Stimulated activated CD8-positive, alpha-beta memory T cell treated with anti-CD3 and anti-CD28 coated beads, Interleukin-4, amount 100 ng/mL, for 4 hours (primary cell): Measurements from ENCODE around the gene GTF2F2.

ENCODE experiments used
- DNase-seq, 2 donors: peaks; one replicate each; pipeline ENCODE4 v3.0.0-alpha.2; 2020; ENCODE audit warnings: low read depth in 2 of 2, low spot score in 1 of 2

Gene GTF2F2

DNA sequence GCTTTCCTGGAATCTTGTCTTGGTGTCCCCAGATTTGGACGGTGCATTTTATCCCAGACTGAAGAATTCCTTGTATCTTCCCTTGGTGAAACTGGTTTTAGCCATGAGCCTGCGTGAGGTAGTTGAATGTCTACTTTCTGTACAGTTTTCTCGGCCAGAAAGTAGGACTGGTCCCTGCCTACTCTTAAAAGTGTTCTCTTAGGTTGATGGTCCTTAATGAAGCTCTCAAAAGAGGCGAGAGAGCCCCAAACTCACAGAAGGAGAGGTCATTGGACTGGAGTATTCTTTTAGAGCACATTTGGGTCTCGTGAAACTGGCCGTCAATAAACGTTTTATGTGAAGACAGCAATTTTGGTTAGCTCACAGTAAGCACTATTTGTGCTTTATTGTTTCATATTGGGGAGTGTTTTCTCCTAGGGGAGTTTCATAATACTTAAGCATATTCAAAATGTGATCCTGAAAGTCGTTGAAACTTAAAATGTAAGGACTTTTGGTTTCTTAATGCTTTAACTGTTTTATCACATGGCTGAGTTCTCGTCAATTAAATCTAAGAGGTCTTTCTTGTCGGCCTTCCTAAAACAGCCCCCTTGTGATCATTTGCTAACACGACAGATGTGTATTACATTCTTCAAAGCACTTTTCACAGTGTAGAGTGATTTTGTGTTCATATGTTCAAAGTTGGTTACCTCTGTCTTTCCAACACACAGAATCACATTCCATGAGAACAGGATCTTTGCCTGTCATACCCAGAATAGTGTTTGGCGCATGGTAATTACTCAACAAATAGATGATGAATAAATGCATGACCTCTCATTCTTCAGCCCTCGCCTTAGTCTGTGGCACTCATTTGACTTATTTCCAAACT, 889 bp downstream of the GTF2F2 start:
- no peak for DNase-seq

DNA sequence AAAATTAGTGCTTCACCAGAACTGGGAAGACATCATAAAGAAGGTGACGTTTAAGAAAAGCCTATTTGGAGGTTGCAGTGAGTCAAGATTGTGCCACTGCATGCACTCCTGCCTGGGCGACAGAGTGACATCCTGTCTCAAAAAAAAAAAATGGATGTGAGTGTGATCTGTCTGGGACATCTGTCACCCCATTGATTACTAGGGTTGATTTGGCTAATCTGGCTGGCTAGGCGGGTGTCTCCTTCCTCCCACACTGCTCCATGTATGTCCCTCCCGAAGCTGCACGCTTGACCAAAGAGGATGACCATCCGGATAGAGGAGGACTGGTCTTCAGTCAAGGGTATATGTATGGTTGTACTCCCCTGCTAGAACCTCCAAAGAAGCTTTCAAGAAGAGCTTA, 2.6 kb downstream of the GTF2F2 start:
- no peak for DNase-seq

DNA sequence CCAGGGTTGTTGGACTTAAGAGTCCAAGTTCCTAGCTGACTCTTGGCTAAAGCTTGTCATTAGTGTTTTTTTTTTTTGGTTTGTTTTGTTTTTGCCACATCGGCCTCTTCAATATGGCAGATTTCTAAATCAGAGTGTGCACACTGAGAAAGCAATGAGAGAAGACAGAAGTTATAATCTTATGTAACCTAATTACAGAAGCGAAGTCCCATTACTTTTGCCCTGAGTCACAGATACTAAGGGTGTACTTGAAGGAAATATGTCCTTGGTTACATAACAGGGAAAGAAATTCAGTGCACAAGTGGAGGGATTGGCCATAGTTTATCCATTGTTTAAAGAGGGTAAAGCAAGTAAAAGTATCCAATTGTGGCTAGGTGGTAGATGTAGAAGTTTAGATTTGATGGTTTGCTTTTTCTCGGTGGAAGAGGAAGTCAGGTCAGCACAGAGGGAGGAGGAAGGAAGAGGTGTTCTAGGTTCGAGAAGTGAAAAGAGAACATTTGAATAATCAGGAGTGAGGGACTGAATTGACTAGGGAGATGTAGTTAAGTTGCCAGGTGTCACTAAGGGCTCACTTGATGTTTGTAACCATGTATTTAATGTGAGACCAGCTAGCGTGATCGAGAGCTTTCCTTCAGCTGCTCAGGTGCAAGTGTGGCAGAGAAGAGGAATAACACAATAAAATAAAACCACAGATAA, 12.2 kb downstream of the GTF2F2 start:
- no peak for DNase-seq

DNA sequence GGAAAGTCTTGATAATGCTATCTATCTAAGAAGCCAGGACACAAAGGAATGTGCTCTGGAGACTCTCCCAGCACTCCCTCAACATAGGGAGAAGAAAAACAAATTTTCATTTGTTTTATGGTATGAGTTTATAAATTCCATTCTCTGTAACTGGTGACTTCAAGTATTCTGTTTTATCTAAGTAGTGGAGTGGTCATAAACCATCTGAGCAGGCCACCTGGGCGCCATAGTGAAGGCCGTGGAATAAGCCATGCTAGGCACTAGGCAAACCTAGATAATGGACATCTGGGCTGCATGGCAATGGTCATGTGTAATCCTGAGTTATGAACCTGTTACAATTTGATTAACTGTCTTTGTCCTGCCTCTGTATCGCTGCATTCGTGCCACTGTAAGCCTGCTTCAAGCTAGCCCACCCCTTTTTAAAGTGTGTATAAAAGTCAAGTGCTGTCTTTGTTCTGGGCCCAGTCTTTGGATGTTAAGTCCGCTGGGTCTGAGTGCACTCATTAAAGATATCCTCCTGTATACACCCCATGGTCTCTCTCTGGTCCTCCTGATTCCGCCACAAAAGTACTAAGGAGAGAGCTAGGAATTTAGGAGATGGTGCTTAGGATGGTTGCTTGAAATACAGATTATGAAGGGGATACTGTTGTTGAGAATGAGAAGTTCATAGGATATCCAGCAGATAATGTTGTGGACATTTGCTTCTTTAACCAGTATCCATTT, 13.2 kb downstream of the GTF2F2 start:
- DNase-seq = no peak

DNA sequence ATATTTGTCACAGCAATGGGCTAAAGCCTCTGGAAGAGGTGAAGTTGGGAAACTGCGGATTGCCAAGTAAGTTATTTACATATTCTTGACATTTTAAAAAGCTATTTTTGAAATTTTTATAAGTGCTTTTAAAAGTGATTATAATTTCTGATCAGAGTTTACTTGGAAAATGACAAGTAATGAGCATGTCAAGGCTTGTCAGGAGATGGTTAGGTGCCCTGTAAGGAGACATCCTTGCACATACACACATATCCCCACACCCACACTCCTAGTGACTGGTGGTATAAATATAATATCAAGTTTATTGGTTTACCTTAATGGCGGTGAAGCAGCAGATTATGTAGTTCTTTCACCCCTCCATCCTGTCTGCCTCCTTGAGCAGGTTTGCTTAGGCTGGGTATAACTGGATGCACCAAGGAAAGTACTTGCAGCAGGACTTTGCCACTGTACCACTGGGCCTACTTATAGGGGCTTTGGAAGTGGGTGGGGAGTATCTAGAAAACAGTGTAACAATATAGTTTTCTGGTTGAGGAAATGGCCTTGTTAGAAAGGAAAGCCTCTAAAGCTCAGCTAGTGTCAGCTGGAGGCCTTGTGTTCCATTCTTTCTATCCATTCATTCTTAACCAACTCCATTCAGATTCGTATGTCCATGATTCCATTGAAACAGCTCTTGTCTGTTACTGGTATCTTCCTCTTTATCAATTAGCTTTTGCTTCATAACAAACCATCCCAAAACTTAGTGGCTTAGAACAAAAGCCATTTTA, 16.6 kb downstream of the GTF2F2 start:
- DNase-seq = no peak

DNA sequence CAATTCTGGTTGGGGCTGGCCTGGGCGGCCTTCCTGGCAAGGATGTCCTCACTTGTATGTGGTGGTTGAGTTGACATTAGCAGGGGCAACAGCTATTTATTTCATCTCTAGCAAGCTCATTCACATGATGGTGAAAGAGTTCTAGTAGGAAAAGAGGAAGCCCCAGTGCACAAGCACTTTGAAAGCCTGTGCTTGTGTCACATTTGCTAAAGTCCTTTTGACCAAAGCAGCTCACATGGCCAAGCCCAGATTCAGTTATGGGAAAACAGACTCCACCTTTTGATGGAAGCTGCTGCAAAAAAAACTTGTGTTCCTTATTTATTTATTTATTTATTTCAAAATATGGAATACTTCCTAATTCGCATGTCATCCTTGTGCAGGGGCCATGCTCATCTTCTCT, 17.2 kb downstream of the GTF2F2 start:
- DNase-seq = no peak

DNA sequence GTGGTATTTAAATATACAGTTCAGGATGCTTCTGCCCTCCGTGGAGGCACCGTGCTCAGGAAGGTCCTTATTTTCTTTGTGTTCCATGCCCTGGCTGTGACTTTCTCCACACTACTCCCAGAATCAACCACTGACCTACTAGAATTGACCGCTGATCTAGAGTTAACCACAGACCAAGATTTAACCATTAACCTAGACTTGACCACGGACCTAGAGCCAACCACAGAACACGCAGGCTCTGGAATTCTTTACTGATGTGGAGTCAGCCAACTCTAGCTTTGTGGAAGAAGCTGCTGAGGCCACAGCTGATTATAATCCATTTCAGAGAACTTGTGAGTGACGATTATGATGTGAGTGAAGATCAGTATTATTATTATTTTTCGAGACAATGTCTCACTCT, 18.0 kb downstream of the GTF2F2 start:
- DNase-seq = no peak

DNA sequence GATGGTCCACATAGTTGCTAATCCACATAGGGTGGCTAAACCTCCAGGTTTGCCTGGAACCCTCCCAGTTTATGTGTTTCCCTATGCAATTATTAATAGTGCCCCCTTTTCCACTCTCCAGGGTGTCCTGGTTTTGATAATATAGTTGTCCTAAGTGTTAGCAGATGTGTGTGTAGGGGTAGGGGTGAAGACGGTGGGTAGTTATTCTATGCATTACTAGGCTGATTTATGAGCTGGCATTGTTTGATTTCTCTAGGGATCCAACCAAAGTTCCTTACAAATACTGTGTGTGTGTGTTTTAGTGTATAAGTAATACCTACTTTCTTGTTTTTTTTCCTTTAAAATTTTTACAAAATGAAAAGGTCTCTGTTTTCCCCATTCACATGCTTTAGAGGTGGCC, 21.1 kb downstream of the GTF2F2 start:
- DNase-seq = no peak

DNA sequence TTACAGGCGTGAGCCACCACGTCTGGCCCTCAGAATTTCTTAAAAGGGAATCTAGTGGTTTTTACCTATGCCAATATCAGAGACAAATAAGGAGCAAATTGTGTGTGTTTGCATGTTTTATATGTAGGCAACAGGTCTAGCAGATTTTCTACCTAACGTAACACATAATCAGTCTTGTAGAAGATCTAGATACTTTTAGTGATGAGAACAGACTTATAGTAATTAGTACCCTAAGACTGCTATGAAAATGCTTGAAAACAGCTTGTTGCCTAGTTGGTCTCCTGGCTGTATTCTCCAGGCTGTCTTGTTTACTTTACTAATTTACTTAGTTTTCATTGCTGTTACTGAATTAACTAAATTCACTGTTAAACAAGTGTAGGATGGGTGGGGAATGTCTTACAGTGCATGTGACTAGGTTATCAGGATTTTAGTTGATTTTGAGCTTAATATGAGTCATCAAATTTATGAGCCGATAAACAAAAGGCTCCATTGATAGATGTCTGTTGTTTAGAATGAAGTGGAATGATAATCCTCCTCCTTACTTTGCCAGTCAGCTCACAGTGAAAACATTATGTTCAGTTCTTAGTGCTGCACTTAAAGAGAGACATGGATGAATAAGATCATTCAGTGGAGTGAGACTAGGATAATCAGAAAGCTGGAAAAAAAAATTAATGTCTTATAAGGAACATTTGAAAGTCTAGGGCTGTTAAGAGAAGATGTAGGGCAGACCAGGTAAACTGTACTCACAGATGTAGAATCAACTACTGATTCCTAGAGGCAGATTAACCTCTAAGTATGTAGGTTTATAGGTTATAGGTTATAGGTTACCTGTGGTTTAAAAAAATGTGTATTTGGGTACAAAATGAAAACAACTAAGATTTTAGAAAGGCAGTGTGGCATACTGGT, 22.4 kb downstream of the GTF2F2 start:
- no peak for DNase-seq

DNA sequence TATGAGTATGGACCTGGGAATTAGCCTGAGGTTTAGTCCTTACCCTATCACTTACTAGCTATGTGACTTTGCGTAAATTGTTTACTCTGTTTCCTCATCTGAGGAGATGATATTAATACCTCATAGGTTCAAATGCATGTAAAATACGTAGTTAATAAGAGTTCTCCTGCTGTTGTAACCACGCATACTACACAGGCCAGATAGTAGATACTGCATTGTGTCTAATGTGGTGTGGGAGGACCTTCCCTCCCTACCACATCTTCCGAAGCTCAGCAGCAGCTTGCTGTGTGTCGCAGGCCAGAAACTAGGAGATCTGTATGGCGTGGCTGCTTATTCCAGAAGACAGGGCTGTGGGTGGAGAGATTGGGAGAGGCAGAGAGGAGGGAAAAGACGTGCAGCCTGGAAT, 23.0 kb downstream of the GTF2F2 start:
- no peak for DNase-seq

DNA sequence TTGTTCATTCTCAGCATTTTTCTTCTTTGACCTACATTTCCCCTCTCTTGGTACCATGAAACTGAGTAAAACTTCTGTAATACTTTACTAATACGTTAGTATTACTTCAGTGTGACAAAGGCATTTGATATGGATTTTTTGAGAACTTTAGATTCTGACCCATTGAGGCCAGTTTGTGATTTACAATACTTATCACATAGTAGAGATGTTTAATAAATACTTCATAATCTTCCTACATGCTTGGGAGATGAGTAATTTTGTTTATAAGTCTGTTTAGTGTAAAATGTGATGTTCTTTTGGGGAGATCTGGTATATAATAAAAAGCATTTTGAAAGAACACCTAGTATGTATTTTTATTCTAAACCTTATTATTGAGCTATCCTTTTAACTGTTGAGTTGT, 29.7 kb downstream of the GTF2F2 start:
- DNase-seq = no peak

DNA sequence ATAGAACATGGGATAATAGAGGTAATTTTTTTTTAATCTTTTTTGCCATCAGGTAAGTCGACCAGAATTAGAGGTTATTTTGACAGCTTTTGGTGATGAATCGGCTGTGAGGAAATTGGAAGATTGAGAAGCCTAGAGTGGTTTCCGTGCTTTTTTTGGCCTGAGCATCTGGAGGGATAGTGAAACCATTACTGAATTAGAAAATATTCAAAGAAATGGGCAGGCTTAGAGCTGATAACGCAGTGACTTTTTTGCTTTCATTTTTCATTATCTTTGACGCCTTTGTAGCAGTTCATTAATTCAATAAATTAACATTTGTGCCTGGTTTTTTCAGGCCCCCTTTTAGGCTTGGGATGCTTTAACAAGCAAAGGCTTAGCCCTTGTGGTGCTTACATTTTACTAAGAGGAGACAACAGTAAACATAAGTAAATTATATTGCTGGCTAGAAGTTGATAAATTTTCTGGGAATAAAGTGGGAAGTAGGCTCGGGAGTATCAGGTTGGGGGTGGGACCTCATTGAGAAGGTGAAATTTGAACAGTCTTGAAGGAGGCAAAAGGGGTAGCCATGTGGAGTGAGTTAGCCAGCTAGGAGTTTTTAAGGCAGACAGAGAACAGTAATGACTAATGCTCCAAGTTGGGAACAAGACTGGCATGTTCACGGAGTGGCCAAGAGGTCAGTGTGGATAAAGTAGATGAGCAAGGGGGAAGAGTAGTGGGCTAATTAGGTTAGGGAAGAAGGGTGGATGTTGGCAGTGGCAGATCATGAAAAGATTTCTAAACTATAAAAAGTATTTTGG, 36.5 kb downstream of the GTF2F2 start:
- no peak for DNase-seq

DNA sequence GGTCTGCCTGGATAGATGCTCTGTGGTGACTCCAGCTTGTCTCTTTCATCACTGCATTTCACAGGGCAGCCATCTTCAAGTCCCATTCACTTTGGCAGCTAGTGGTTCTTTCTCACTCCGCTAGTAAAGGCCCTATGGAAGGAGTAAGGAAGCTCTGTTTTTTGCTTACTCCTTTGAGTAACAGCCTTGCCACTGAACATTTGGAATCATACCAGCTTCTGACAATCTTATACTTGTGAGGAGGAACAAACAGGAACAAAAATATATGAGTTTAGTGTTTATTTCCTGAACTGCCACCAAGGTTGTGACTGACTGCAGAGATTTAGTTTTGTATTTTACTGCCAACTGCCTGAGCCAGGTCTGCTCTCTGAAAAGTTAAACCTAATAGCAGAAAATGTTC, 41.9 kb downstream of the GTF2F2 start:
- DNase-seq = no peak

DNA sequence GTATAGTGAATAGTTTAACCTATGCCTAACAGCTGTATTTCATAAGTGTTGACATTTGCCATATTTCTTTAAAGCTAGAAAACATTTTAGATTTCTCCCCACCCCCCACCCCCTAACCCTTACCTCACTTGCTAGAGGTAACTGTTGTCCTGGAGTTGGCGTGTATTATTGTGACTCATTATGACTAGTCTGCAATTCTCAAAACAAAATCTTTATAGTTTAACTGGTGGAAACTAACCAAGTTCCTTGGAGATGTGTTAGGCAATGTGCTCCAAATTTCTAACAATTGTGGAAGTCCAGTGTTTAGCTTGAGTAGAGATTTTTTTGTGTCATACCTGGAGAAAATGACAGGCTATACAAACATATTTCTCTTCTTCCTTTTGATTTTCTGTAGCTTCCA, 42.5 kb downstream of the GTF2F2 start:
- DNase-seq = no peak

DNA sequence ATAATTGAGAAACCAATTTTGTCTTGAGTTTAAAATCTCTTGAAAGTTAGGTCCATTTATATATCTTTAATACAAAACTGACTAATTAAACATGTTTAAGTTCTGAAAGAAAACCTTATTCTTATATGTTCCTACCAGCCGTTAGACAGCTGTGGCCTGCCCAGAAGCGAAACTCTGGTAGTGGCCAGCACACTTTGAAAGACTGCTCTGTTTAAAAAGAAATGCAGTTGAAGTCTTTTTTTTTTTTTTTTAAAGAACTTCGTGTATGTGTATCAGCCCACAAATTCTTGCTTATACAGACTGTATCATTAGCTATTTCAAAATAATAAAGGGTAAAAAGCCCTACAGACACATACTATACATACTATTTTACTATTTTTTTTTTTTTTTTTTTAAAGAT, 46.5 kb downstream of the GTF2F2 start:
- no peak for DNase-seq

DNA sequence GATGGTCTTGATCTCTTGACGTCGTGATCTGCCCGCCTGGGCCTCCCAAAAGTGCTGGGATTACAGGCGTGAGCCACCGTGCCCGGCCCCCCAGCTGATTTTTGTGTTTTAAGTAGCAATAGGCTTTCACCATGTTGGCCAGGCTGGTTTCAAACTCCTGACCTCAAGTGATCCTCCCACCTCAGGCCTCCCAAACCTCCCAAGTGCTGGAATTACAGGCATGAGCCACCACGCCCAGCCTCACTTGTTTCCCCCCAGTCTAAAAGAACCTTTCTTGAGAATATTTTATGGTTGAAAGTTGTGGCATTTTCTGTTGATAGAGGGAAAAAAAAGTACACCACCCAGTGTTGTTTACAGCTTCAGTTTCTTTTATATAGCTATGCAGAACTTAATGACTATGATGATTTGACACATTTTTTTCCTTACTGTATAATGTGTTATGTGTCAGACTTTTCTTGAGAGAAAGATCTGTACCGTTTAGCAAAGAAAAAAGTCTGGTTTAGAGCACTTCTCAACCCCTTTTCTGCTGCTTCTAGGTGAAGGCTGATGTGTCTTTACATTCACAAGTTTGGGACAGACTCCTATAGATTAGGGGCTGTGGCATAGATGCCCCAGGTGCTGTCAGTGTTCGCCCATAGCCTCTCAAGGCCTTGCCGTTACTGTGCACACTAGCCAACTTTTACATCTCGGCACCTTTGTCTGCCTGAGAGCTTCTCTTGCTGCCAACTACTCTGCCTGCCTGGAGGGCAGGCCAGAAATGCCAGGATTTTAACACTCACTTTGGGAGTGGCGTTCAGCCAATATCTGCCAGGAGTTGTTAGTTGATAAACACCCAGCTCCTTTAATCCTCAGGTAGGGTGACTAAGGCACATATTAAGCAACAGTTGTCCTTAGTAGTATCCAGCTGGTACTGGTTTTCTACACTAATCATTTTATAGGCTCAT, 47.6 kb downstream of the GTF2F2 start:
- no peak for DNase-seq

DNA sequence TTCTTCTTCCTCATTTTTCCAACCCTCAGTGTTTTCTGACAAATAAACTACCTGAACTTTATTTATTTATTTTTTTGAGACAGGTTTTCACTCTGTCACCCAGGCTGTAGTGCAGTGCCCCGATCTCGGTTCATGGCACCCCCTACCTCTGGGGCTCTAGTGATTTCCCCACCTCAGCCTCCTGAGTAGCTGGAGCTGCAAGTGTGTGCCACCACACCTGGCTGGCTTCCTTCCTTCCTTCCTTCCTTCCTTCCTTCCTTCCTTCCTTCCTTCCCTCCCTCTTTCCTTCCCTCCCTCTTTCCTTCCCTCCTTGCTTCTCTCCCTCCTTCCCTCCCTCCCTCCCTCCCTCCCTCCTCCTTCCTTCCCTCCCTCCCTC, 48.2 kb downstream of the GTF2F2 start:
- DNase-seq = no peak

DNA sequence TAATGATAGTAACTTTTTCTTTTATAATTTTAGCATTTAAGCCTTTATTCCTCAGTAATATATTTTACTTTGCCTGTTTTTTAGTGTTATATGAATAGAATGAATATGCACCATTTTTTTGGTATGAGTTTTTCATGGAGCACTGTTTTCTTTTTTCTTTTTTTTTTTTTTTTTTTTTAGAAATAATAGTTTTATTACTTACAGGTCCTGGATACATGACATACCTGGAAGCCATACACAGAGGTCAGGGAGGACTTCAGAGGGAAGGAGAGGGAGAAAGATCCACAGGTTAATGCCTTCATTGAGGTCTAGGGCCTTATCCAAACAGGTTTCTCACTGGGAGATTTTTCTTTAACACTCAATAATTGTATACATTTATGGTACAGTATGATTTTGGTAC, 54.2 kb downstream of the GTF2F2 start:
- DNase-seq = no peak
